Fibroblast of skin of back (primary cell): Measurements from ENCODE around the gene RAB14.
"Not testable (repeated sequence)": the region's sequence is repeated elsewhere in the genome, so short reads cannot be mapped to it uniquely, and the experiment has no call there.

ENCODE experiments used
- DNase-seq: peaks from one replicate; pipeline ENCODE4 v3.0.0-alpha.2; 2013

Gene RAB14

DNA sequence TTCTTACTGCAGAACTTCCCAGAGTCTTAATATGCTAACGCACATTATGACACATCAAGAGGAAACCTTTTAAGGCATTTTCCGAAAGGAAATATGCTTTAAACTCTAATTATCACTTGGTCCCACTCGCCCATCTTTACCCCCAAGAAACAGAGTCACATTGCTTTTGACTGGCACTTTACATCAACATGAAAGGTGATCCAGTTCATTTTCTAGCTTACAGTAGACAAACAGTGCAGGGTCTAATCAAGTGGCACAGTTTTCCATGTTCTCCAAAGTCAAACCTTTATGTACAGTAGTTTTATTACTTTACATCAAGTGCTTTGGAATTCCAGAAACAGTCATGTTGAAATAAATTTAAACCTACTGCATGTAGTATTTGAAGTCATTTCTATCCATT lies 12.0 kb downstream of the RAB14 start:
- DNase-seq, result no peak

DNA sequence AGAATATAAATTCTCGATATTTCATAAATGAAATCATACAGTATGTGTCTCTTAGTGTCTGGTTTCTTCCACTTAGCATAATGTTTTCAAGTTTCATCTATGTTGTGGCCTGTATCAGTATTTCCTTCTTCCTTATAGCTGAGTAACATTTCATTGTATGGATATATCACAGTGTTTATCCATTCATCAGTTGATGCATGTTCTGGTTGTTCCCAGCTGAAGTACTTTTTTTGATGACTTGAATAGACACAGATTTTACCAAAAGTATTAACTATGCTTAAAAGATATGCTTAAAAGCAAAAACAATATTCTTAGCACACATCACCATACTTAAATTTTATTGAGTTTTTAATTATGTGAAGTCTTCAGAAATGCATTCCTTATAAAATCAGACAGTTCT lies 12.7 kb downstream of the RAB14 start:
- no peak for DNase-seq

DNA sequence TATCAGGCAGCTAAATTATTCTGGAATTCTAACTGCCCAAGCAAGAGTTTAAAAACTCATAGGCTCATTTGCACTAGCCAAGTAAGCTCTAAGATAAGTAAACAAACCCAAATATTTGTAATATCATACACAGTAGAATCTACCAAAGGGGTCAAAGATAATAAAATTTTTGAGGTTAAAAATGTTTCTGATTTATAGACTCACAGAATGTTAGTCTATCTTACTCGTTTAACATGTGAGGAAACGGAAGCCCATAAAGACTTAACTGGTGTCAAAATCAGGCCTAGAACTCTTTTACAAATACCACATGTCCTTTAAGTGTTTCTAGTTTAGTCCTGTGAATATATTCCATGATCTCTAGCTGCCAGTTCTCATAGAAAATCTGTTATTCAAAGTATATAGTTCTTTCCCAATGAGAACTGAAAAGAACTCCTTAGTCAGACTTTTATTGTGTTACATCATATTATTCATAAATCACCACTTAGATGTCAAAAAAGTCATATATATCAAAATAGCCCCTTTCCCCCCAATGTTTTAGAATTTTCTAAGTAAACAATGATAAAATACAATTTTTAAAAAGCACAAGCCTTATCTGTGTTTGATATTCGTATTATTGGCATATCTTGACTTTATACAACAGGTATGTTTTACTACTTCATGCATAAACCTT lies 13.9 kb downstream of the RAB14 start:
- DNase-seq, result peak; percentile 38

DNA sequence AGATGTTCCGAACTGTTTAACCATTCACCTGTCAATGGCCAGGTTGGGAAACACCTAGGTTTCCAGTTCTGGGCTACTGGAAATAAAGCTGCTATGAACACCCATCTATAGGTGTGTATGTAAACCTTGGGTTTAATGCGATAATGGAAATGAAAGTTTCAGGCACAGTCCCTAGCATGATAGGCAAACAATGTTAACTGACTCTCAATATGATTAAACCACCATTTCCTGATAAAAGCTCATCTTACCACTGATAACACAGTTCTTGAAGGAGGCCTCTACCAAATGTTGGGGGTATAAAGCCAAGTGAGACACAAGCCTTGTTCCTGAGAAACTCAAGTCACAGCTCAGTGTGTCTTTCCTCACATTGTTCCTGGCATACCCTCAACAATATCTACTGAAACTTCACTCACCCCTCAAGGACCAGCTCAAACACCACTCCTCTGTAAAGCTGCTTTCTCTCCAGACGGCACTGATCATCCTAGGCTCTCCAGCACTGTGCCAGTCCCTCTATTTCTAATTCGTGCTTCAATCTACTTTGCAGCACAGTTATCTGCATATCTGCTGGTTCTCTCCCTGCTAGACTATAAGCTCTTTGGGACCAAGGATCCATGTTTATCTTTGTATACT lies 15.8 kb downstream of the RAB14 start:
- DNase-seq, result no peak

DNA sequence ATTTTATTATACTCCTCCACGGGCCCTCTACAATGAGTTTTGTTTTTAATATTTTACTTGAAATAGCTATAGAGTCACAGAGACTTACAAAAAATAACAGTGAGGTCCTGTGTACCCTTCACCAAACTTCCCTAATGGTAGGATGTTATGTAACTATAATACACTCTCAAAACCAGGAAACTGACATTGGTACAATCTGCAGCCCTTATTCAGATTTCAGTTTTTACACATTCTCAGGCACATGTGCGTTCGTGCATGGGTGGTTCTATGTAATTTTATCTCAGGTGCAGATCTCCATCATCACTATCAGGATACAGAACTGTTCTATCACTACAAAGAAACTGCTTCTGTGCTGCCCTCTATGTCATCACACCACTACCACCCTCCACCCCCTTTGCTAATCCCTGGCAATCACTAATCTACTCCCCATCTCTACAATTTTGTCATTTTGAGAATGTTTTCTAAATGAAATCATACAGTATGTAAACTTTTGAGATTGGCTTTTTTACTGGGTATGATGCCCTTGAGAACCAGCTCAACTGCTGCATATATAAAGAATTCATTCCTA lies 16.4 kb downstream of the RAB14 start:
- peak; percentile 25 for DNase-seq

DNA sequence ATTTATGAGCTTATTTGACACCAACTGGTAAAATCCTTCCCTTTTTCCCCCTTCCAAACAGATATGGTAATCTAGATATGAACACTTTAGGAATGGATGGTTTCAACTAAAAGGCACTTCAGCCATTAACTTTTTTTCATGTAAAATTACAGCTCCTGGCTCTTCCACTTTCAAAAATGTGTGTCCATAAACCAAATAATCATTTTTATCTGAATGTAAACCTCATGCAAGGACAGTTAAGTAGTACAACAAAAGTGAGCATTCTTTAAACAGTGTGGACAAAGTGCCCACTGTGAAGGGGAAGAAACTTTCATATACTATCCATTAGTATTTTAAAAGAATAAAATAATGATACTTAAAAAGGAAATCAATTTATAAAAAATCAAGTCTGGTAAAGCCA lies 17.2 kb downstream of the RAB14 start:
- no peak for DNase-seq

DNA sequence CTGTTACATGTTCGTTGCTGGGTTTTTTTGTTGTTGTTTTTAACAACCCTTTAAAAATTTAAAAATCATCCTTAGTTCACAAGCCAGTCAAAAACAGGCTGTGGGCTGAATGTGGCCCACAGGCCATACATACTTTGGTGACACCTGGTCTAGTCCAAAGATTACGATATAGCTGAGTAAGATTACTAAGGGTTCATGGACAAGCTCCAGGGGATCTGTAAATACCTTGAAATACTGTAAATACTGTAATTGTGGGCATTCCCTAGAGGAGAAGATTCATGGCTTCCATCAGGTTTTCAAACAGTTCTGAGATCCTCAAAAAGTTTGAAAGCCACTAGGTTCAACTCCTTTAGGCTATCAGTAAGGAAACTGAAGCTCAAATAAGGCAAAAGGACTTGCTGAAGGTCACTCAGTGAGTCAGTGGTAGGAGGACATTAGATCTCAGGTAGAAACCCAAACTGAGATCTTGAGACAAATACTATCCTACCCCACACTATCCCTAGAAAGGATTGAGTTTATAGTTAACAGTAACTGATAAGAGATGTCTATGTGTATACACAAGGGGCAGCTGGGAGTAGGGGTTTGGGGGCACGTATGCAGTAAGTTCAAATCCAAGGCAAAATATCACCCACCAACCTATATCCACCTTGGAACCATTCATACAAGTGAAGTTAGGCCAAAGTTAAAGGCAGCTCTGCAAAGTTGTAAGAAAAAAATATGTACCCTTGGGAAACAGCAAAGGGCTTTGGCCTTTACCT lies 17.8 kb downstream of the RAB14 start:
- no peak for DNase-seq

DNA sequence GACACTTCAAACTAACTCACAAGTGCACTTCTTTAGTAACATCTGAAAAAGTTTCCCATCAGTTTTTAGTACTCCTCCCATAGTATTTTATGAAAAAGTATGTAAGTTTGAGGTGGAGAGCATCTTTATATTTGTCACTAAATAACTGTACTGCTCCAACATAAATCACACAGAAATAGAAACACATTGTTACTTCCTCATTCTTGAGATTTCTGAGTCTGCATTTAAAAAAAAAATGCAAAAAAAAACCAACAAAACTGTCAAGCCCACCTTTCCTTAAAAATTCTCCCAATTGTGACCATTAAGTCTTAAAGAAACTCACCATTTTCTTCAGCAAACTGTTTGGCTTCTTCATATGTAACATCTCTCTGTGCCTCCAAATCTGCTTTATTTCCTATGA lies 18.7 kb downstream of the RAB14 start:
- no peak for DNase-seq

DNA sequence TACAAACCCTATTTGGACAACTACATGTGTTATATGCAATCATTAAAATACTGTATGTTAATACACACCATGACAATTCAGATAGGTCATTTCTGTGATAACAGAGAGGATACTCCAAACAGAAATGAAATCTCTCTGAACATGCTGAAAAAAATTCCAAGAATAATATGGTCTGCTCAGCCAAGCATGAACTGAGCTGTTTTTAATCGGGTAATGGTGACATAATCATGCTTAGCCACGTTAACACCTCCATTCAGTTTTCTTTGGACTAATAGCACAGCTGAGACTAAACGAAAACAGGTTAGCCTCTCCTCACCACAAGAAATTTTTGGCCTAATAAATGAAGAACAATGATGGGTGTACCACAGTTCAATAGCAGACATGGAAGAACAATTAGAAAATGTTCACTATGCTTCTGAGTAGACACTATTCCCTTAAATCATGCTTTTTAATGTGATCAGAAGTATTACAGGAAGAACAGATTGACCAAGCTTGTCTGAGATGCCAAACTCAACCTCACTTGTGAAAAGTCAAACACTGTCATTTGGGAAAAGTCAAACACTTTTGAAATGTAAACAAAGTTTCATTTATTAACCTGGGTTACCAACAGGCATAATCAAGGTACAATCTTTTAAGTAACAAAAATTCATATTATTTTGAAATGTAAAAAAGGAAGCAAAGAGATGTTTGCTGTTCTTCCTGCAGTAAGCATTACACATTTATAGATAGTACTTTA lies 19.4 kb downstream of the RAB14 start:
- no peak for DNase-seq

DNA sequence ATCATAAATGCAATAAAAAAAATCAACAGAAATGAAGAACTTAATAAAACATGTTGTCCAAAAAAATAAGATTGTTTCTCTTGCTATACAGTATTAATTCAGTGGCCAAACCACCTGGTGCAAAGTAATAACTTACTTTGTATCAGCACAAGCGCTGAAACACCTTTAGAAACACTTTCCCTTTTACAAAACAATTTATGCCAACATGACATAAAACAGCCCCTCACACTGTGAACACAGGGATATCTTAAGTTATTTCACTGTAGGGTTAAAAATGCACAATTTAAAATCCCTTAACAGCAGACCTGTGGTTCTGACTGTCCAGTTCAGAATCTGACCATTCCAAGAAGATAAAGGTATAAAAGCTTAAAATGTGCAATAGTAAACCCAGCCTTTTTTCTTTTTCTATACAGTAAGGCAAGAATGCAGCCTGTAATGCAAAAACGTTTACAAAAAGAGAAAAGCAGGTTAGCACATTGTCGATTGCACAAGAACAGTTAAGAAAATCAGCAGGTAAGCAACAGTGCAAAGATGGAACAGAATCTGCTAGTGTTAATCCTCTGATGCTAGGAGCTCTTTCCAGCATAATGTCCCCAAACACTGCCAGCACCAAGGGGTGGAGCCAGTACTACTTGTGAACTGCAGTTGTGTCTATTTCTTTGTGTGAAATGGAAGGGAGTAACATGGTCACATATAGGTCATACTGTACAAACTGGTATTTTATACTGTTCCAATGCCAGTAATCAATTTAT lies 21.6 kb downstream of the RAB14 start:
- DNase-seq, result no peak

DNA sequence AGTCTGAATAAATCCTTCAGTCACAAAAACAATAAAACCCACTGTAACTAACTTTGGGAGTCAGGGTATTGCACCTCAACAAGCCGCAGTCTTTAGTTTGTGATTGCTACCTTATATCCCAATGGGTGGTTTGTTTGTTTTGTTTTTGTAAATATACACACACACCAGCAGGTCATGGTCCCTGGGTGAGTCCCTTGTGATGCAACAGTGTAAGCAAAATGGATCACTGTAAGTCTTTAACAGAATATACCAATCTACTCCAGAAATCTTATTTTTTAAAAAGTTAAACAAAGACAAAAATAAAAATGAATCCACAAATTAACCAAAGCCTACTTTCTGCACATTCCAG lies 22.3 kb downstream of the RAB14 start:
- DNase-seq, result not testable (repeated sequence)

DNA sequence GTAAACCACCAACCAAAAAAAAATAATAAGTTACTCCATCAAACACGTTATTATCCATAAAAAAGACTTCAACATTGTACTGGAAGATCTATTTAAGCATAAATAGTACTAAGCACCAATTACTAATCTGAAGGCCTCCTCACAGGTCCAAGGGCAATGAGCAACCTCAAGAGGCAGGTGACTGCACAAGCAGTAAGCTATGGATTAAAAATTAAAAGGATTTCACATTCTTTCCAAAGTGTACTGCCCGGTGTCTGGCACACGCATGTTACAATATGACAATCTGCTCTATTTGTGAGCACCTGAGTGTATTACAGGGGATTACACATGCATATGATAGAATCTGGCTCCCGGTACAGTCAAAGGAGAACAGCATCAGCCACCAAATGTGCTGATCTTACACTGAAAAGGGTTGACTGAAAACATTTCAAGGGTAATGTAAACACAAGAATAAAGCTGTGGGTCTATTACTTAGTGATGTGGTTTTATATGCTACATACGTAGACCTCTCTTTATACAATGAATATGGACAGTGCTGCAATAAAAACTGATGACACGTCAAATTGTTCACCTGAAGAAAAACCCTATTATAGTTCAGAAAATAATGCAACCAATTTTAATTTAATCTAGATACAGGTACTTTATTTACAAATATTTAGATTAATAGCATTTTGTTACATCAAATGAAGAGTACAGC lies 22.8 kb downstream of the RAB14 start:
- DNase-seq, result no peak

DNA sequence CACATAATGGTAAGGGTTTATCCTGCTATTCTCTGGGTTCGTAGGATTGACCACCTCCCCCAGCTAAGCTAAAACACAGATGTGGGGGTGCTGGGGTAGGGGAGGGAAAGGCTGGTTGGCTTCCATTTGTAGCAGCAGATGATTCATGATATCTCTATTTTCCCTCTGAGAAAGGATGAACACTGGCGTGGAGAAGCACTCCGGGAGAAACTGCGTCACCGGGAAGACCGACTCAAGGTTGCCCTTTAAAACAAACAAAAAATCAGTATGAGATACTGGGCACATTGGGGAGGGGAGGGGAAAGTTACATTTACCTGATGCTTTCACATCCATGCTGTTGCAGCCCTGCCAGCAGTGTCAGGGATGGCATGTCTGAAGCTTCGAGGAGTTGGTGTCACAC lies 28.2 kb downstream of the RAB14 start:
- DNase-seq, result no peak

DNA sequence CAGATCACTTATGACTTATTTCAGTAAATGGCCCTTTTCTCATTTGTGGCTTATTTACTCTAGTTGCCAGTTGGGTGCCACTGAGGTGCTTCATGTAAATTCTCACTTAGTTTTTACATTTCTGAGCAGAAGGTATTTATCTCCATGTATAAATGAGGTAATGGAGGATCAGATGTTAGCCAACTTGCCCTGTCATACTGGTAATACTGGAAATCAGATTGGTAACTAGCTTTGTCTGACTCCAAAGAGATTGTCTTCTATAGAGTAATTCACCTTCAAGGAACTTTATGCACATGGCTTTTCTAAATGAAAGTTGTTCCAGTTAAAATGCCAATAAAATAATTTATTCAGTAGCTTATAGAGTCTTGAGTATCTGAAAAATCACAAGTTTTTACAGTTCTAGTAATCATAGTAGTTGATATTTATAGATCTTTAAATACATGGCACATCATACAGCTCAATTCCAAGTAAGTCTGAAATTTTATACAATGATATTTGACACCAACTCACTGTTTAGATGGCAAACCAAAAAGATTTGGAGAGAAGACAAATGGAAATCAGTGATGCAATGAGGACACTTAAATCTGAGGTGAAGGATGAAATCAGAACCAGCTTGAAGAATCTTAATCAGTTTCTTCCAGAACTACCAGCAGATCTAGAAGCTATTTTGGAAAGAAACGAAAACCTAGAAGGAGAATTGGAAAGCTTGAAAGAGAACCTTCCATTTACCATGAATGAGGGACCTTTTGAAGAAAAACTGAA lies 28.8 kb downstream of the RAB14 start:
- DNase-seq, result no peak

DNA sequence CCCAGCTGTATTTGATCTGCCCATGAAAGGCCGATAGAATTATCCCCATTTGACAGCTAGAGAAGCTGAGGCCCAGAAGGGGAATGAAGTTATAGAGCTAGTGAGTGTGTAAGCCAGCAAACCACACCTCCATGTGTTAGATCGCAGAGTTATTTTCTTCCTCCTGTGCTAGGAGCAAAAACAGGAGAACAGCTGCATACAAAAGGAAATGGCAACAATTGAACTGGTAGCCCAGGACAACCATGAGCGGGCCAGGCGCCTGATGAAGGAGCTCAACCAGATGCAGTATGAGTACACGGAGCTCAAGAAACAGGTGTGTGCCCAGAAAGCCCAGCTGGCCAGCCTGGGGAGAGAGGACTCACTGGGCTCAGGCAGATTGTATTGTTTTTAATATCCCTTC lies 30.4 kb downstream of the RAB14 start:
- DNase-seq, result no peak

DNA sequence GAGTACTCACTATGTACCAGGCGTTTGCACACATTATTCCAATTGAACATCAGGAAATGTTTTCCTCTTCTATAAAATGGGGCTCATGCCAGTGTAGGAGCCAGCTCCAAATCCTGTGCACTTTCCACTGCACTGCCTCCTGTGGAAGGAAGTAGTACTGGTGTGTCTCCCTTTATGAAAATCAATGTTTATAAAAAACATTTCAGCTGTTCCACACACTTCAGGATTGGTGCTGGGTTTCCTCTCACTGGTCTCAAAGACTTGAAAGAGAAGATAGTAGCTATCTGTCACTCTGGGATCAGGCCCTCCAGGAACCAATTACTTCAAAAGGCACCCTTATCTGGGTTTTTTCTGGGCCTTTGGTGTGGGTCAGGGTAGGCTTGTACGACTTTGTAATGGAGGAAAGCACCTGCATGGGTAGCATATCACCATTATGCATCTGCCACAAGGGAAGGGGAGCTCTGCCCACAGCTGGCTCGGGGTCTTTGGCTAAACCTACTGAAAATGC lies 32.5 kb downstream of the RAB14 start:
- DNase-seq, result peak; percentile 14

DNA sequence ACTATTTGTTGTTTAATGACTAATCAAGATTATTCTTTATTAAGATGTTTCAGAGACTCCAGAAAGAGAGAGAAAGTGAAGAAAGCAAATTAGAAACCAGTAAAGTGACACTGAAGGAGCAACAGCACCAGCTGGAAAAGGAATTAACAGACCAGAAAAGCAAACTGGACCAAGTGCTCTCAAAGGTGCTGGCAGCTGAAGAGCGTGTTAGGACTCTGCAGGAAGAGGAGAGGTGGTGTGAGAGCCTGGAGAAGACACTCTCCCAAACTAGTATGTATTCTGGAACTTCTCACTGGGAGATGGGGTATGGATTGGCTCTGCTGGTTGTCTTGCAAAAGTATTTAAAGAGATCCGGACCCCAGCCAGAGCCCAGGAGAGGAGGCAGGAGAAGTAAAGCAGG lies 33.6 kb downstream of the RAB14 start:
- DNase-seq, result no peak

DNA sequence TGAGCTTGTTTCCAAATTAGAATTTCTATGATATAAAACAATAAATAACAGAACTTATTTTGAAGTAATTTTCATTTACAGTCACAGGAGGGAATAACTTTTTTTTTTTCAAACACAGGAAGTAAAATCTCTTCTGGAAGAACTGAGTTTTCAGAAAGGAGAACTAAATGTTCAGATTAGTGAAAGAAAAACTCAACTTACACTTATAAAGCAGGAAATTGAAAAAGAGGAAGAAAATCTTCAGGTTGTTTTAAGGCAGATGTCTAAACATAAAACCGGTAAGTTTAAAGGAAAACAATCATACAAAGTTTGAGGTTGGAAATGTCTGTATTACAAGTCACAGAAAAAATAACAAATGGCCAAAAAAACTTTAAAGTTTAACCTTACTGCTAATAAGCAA lies 41.6 kb downstream of the RAB14 start:
- no peak for DNase-seq

DNA sequence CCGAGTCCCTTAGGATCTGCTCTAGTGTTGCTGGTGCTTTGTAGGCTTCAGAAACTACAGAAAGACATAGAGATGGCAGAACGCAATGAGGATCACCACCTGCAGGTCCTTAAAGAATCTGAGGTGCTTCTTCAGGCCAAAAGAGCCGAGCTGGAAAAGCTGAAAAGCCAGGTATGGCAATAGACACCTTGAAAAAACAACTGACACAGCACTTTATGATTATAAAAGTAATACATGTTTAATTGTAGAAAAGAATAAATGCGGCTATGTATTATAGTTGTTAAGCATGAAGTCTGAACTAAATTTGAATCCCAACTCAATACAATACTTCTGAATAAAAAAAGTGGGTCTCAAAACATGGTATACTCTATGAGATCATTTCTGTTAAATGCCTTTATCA lies 43.7 kb downstream of the RAB14 start:
- DNase-seq, result no peak

DNA sequence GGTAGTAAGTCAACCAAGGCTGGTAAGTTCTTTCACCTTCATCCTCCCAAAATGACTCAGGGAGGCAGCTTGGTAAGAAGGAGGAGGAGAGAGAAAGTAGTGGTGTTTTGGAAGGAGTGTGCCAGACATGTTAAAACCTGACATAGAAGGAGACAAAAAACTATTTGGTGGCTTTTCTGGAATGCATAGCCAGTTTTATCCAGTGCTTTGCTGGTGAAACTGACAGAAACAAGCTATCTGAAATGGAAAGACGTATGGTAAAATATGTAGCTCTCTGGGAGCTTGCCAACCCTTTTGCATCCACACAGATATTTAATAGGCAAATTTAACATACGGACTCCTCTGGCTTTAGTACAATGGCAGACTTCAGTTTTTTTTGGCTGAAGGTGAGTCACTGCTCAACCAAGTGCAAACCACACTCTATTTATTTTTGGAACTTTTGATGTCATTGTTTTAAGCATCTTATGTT lies 45.4 kb downstream of the RAB14 start:
- peak; percentile 76 for DNase-seq

DNA sequence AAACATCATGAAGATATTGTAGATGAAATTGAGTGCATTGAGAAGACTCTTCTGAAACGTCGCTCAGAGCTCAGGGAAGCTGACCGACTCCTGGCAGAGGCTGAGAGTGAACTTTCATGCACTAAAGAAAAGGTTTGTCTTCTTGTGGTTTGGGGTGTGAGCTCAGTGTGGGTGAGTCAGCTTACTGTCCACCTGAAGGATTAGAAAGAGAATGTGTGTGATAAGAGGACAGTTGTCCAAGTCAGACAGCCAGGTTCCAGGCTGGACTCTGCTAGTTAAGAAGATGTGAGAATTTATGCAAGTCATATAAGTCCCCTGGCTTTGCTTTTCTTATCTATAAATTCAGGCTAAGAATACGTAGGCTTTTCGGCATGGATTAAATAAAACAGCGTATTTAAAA lies 46.9 kb downstream of the RAB14 start:
- no peak for DNase-seq
